ENCODE results near the gene BCORL1. TPM values are rescaled to one million over a fixed set of nuclear protein-coding genes. Genes with fewer than 3 reads are reported as not detected.

BCORL1 gene
- total RNA-seq, 1 donor from 2014 or later, result 34.0 TPM

- no peak for TF ChIP-seq CTCF (IDR thresholded peaks at IDR 0.05; ENCODE audit: unreplicated experiment)
- H3K9me3 Mint-ChIP-seq (ENCODE audit: unreplicated experiment), result no peaks in the 10 kb centered on the region
- H3K4me3 Mint-ChIP-seq (ENCODE audit: unreplicated experiment), result no peak overlapping the region
- H3K27ac Mint-ChIP-seq (ENCODE audit: unreplicated experiment), result no peak overlapping the region
- peaks cover 5% of the 10 kb centered on the region for H3K36me3 Mint-ChIP-seq (ENCODE audit: low read depth, unreplicated experiment)
- H3K4me1 Mint-ChIP-seq (ENCODE audit: unreplicated experiment), result peaks cover 3% of the 10 kb centered on the region
- H3K27me3 Mint-ChIP-seq (ENCODE audit: unreplicated experiment), result peaks cover 2% of the 10 kb centered on the region
- no peak for DNase-seq (ENCODE audit: low spot score)
Measured at GRCh38 chrX:130034178-130034577, 51.7 kb downstream of the BCORL1 start.

- Mint-ChIP-seq H3K4me3 (ENCODE audit: unreplicated experiment) (no peak overlapping the region), H3K27ac (ENCODE audit: unreplicated experiment) (no peak overlapping the region), H3K9me3 (ENCODE audit: unreplicated experiment) (no peaks in the 10 kb centered on the region), H3K36me3 (ENCODE audit: low read depth, unreplicated experiment) (no peaks in the 10 kb centered on the region), H3K27me3 (ENCODE audit: unreplicated experiment) (no peaks in the 10 kb centered on the region), H3K4me1 (ENCODE audit: unreplicated experiment) (no peaks in the 10 kb centered on the region)
- no peak for DNase-seq (ENCODE audit: low spot score)
- no peak for TF ChIP-seq CTCF (IDR thresholded peaks at IDR 0.05; ENCODE audit: unreplicated experiment)
Measured at GRCh38 chrX:130039847-130040246, 57.4 kb downstream of the BCORL1 start.

GRCh38 chrX:130047416-130047815, 65.0 kb downstream of the BCORL1 start:
- Mint-ChIP-seq H3K27me3 (ENCODE audit: unreplicated experiment) (no peaks in the 10 kb centered on the region), H3K36me3 (ENCODE audit: low read depth, unreplicated experiment) (peaks cover 21% of the 10 kb centered on the region), H3K27ac (ENCODE audit: unreplicated experiment) (no peak overlapping the region), H3K4me1 (ENCODE audit: unreplicated experiment) (no peaks in the 10 kb centered on the region), H3K4me3 (ENCODE audit: unreplicated experiment) (no peak overlapping the region), H3K9me3 (ENCODE audit: unreplicated experiment) (no peaks in the 10 kb centered on the region)
- TF ChIP-seq CTCF (IDR thresholded peaks at IDR 0.05; ENCODE audit: unreplicated experiment), result no peak
- DNase-seq (ENCODE audit: low spot score), result no peak

GRCh38 chrX:130048686-130049222, 66.3 kb downstream of the BCORL1 start:
- H3K4me3 Mint-ChIP-seq (ENCODE audit: unreplicated experiment), result peak overlapping the region; percentile 68
- no peaks in the 10 kb centered on the region for H3K9me3 Mint-ChIP-seq (ENCODE audit: unreplicated experiment)
- TF ChIP-seq CTCF (IDR thresholded peaks at IDR 0.05; ENCODE audit: unreplicated experiment), result no peak
- no peaks in the 10 kb centered on the region for H3K4me1 Mint-ChIP-seq (ENCODE audit: unreplicated experiment)
- no peaks in the 10 kb centered on the region for H3K27me3 Mint-ChIP-seq (ENCODE audit: unreplicated experiment)
- no peak for DNase-seq (ENCODE audit: low spot score)
- no peak overlapping the region for H3K27ac Mint-ChIP-seq (ENCODE audit: unreplicated experiment)
- H3K36me3 Mint-ChIP-seq (ENCODE audit: low read depth, unreplicated experiment), result peaks cover 21% of the 10 kb centered on the region

- no peaks in the 10 kb centered on the region for H3K27me3 Mint-ChIP-seq (ENCODE audit: unreplicated experiment)
- DNase-seq (ENCODE audit: low spot score), result no peak
- no peaks in the 10 kb centered on the region for H3K9me3 Mint-ChIP-seq (ENCODE audit: unreplicated experiment)
- TF ChIP-seq CTCF (IDR thresholded peaks at IDR 0.05; ENCODE audit: unreplicated experiment), result no peak
- H3K36me3 Mint-ChIP-seq (ENCODE audit: low read depth, unreplicated experiment), result peaks cover 27% of the 10 kb centered on the region
- no peak overlapping the region for H3K27ac Mint-ChIP-seq (ENCODE audit: unreplicated experiment)
- H3K4me3 Mint-ChIP-seq (ENCODE audit: unreplicated experiment), result no peak overlapping the region
- H3K4me1 Mint-ChIP-seq (ENCODE audit: unreplicated experiment), result no peaks in the 10 kb centered on the region
Measured at GRCh38 chrX:130049821-130050220, 67.4 kb downstream of the BCORL1 start.

Measured in endothelial cell (in vitro differentiated cells).